COLO829 (cell line): Measurements from ENCODE around the gene PTPRG.
A peak's percentile ranks its signal among the peaks of the same experiment; 100 is the strongest.

Experiments
- DNase-seq: peaks from one replicate; pipeline ENCODE4 v3.0.0; 2012; ENCODE audit warnings: low spot score

Gene PTPRG

DNA sequence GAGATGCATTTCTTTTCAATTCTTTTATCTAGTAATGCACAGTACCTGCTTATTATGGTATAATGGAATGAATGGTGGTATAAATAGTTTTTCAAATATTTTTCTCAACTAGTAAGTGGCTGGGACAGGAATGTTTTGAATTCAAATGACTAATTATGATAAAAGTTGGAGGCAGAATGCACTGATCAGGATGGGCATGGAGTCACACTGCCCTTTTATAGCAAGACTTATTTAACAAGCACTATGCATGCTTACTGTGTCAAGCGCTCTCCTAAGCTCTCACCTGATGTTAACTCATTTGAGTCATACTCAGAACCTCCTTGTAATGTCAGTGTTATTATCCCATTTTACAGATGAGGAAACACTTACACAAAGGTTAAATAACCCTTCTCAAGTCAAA, 590.2 kb downstream of the PTPRG start:
- DNase-seq = no peak

DNA sequence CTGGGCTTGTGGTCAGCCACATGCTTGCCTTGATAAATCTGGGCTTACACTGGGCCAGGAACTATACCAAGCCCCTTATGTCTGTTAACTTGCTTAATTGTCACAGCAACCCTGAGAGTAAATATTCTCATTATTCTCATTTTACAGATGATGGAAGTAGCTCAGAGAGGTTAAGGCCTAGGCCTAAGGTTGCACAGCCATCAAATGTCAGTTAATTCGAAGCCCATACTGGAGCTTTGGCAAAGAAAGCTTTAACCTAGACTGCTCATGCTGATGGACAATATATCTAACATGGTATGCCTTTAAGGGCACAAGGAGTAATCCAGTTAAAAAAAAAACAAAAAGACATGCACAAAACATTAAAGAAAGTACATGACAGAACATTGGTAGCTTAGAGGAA, 591.9 kb downstream of the PTPRG start:
- DNase-seq = no peak

DNA sequence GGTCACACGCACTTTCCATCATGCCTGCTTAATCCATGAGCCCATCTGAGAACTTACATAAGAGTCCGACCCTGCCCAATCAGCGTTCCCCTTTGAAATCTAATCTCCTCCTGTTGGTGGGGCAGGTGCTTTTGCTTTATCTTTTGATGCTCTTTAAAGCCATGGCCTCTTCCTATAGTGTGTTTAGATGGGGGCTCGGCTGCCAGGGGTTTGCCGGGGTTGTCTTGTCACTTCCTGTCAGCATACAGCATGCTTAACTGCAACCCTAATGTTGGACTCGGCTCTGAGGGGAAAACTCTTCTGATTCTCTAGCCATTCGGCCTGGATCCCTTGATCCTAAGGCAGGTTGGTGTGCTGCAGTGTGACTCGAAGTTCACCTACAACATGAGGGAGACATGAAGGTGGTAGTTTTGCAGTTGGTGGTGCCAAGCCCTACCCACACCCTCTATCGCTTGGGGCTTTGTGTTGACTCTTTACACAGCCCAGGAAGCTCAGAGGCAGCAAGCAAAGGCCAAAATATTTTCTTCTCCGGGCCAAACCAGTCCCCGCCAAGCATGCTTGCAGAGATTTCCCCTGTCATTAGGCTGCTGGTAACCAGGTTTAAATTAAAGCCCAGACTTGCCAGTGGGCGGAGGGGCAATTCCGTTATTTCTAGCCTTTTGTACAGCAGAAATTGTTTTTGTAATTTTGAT, 593.2 kb downstream of the PTPRG start:
- DNase-seq = no peak

DNA sequence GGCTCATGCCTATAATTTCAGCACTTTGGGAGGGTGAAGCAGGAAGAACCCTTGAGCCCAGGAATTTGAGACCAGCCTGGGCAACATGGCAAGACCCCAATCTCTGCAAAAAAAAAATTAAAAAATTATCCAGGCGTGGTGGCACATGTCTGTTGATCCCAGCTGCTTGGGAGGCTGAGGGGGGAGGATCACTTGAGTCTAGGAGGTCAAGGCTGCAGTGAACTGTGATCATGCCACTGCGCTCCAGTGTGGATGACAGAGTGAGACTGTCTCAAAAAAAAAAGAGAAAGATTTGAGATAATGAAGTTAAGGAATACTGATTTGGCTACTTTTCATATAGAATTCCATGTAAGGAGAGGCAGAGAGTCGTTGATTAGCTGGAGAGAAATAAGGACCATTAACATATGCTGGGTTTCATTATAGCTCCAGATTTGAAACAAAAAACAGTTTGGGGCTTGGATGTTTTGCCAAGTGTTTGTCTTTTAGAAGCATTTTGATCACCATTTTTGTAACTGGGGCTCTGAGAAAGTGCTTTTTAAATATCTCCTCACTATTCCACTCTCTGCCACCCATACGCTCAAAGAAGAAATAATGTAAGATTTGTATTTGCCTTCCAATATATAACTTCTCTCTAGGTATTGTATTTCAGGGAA, 597.8 kb downstream of the PTPRG start:
- no peak for DNase-seq

DNA sequence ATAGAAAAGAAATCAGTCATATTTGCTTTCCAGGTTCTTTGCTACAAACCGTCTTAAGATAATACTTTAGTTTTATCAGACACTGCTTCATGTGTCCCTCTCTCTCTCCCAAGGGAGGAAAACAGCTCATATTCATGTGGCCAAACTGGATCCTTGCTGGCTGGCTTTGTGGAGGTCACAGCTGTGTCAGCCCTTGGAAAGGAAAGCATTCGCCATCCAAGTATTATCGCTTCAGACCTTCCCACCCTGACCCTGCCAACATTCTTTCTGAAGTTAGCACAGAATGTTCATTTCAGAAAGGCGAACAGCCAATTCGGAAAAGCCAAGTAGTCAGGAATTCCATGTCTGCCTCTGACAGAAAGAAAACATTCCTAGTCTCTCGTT, 598.3 kb downstream of the PTPRG start:
- no peak for DNase-seq

DNA sequence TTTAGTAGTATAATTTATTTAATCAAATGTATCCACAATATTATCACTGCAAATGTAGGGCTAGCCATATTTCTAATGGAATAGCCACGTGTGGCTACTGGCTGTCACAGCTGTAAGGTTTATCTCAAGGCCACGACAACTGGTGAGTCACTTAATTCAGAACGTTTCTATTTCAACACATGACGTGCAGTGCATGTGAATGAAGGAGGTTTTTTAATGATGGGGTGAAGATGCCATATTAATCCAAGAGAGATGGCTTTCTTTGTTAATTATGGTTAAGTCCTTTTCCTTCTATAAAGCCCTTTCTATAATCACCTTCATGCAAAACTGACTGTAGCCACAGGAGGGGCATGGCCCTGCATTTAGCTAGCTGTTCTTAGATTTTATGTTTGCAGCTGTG, 600.0 kb downstream of the PTPRG start:
- DNase-seq = no peak

DNA sequence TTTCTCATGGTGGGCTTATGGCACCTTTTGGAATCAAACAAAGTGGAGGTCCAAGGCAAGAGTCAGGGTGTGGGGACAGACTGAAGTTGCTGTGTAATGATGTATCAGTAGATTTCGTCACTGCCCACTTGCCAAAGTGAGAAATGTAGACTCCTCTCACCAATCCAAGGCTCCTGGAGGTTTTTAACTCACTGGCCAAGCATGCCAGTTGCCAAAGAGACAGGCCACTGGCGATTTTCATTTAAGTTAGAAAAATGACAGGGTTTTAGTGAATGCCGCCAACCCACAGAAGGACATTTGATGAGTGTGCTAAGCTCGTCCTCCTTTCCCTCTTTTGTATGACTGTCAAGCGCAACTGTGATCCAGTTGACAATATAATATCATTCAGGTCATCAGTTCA, 602.8 kb downstream of the PTPRG start:
- no peak for DNase-seq

DNA sequence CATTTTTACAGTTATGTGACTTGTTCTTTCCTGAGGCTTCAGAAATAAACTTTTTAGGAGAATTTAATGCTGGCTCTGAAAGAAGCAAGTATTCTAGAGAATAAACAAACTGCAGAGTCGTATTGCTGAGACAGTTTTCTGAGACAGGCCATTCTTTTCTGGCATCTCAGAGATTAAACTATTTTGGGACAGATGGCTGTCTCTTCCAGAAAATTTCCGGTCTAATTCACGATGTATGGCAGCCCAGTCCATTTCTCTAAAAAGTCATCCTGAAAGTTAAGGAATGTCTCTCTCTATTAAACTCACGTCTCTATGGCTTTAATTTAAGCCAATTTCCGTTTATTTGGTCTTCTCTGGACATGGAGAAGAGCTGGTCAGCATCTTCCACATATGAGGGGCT, 603.4 kb downstream of the PTPRG start:
- no peak for DNase-seq

DNA sequence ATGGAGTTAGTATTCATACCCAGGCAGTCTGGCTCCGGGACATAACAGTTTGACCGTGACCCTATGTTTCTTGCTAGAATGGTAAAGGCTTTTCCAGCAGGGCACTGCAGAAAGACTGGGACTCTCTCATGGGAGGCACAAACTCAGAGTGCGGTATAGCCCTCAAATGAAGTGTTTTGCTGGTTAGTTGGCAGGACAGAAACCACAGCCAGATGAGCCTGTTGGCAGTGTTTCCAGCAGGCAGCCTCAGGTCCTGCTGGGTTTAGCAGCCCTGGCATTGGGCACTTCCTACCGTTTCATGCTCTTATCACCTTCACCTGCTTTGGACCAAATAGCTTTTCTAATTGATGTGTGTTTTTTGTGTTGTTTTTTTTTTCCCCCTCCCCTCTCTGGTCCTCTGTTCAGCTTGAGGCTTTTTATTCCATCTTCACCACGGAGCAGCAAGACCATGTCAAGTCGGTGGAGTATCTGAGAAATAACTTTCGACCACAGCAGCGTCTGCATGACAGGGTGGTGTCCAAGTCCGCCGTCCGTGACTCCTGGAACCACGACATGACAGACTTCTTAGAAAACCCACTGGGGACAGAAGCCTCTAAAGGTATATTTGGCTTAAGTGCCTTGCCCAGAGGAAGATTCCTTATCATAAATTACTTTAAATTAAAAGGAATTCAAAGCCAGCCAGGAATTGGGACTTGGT, 606.3 kb downstream of the PTPRG start:
- no peak for DNase-seq

DNA sequence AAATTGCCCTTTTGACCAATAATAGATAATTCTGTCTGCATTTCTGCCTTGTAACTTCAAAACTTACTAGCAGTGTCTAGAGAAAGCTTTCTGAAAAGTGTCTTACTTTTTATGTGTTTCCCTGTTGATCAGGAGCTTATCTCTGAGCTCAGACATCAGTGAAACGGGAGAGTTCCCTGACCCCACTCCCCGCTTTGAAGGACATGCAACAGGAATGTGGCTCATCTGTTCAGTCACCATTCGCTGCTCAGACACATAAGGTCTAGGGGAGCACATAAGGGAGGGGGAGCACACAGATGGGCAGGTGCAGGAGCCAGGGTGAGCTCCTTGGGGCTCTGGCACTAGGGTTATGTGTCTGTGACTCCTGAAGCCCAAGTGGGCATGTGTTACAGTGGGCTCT, 607.0 kb downstream of the PTPRG start:
- DNase-seq = no peak

DNA sequence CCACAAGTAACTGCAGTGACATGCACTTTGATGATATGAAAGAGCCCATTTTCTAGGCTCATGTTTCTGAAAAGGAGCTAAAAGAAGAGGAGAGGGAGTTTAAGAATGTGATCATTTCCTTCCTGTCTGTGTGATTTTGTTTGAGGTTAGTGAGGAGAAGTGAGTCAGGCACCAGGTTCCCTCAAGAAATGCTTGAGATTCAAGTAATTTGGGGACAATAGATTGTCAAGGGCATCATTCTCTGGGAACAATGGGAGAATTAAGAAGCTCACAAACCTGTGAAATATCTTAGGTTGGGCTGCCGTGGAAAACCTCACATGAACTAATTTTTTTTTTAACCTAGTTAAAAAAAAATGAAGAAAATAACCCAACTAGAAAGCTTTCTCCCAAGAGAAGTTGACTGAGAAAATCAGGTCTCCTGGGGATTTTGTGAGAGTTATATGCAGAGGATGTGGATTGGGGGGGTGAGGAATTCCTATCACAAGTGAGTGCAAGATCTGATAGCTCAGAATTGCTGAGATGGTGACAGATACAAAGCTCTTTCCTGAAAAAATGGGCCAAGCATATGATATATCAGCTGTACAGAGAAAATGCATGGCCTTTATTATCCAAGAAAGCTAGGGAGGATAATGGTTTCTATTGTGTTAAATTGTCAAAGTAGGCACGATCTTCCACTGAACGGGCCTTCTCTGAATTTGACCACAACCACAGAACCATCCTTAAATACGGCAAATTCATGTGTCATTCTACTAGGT, 608.7 kb downstream of the PTPRG start:
- peak; percentile 53 for DNase-seq

DNA sequence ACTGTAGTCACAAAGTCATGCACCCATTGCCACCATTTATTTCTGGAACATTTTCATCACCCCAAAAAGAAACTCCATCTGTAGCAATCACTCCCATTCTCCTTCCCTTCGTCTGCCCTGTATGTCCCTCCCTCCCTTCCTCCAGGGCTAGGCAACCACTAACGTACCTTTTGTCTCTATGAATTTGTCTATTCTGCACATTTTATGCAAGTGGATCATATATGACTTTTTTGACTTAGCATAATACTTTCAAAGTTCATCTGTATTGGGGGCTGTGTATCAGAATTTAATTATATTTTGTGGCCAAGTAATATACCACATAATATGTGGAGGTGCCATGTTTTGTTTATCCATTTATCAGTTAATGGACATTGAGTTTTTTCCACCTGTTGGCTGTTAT, 610.4 kb downstream of the PTPRG start:
- DNase-seq = no peak

DNA sequence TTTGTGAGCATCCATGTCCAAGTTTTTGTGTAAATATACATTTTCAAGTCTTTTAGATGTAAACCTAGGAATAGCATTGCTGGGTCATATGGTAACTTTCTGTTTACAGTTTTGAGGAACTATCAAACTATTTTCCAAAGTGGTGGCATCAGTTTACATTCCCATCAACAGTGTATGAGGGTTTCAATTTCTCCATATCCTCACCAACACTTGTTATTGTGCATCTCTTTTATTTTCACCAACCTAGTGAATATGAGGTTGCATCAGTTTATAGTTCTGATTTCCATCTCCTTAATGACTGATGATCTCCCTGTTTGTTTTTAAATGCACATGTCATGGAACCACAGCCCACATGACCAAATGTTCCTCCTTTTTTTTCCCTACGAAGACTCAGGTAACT, 610.8 kb downstream of the PTPRG start:
- no peak for DNase-seq

DNA sequence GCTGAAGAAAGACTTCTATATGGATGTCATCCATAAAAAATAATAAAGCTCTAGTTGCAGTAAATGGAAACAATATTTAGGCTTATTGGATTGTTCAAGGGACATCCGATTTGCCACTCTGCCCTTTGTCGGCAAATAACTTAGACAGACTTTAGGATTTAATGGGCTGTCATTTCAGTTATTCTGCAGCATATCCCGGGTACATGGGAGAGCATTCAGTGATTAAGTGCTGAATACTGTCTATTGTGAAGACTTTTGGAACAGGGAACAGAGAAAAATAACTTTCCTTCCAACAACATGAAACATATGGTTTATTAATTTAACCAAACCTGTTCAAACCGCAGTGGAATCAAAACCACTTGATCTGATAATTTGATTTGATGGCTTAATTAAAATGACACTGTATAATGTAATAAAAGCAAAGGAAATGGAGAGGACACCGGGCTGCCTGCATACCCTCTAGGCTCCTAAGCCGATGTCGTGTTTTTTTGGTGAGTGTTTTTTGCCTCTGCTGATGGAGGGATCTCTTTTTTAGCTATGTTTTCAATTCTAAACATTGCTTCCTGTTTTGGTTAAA, 612.7 kb downstream of the PTPRG start:
- DNase-seq = no peak

DNA sequence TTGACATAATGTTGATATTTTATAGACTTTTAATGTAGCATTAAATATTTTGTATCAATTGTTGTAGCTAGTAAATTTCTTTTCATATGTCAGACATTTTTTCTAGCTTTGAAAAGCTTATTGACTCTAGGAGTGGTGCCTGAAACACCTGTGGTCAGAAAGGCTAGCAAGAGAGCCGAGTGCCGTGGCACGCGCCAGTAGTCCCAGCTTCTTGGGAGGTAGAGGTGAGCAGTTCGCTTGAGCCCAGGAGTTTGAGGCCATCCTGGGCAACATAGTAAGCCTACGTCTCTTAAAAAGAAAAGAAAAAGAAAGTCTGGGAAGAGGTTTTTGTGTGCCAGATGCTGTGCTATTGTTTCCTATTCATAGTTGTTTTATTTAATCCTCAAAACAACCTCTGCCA, 613.8 kb downstream of the PTPRG start:
- no peak for DNase-seq

DNA sequence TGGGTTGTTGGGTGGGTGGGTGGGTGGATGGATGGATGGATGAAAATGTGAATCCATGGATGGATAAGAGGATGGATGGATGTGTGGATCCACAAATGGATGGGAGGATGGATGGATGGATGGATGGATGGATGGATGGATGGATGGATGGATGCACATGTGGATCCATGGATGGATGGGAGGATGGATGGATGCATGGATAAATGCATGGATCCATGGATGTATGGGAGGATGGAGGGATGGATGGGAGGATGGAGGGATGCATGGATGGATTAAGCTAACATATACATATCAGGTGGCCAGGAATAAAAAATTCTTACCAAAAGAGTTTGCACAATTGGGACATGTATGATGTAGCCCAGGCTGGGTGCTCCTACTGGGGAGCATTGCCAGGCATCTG, 616.7 kb downstream of the PTPRG start:
- no peak for DNase-seq

DNA sequence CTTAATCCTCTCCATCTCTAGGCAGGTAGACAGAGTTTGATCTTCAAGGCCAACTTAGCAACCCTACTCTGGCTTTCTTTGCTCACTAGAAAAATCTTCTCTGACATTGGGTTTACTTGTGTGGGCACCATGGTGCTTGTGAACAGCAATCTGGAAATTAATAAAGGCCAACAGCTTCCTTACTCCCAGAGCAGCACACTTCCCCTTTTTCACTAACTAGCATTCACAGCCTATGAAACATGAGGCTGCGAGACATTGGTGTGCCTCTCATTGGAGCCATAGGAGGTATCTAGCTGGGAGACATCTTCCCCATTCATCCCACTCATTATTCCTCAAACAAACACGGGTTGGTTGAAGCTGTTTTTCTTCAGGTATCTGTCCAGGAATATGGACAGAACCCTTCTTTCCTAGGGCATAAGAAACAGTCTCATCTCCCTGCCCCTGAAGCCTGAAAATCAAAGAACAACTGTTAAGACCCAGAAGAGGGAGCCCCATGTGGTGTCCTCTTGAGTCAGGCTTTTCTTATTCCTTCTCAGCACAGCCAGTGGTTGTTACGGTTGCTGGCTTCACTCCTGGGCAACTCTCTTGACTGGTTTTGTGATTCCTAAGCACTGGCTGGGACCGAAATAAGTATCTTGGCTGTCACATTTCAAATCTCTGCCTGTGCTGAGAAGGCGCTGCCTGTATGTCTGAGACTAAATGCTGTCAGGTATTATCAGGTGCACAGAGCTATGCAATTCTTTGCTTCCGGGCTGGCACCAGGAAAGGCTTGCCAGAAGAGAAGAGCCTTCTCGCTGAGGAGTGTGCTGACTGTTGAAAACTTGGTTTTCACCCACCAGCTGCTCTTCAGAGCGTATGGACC, 617.6 kb downstream of the PTPRG start:
- DNase-seq = no peak

DNA sequence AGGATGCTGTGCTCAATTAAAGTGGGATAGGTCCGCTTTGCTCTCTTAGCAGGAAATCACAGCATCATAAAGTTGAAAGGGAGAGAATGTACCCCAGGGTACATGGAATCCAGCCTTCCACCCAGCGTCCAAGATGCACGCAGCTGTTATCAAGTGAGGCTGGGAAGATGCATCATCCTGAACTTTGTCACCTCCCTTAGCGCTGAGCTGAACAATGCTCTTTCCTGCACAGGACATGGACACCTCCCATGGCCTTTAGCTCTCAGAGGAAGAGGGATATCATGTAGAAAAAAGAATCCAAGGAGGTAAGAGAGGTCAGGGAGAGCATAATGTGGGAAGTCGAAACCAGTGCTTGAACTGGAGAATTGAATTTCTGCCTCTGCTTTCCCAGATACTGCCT, 619.1 kb downstream of the PTPRG start:
- no peak for DNase-seq

DNA sequence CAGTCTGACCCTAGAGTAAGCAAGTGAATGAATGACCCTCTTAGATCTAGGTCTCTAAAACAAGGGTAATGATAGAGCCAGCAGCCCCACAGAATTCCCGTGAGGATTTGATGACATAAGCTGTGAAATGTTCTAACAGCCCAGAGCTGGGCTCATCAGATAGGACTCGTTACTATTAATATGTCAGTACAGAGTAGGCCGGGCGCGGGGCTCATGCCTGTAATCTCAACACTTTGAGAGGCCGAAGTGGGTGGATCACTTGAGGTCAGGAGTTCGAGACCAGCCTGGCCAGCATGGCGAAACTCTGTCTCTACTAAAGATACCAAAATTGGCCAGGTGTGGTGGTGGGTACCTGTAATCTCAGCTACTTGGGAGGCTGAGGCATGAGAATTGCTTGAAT, 621.7 kb downstream of the PTPRG start:
- no peak for DNase-seq

DNA sequence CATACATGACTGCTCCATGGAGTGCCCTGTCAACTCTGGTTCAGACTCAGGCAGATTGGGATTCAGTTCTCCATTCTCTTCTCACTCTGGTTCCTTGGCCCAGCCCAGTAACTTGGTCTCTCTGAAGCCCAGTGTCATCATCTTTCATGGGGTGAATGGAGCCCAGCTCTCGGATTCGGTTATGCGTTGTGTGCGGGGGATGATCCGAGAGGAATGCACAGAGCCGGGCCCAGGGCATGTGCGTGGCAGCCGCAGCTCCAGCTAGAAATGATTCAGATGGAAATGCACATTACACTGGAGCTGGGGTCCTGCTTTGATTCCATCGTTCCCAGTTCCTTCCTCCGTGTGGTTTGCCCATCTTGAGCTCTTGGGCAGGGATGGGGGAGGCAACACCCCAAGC, 622.6 kb downstream of the PTPRG start:
- no peak for DNase-seq

DNA sequence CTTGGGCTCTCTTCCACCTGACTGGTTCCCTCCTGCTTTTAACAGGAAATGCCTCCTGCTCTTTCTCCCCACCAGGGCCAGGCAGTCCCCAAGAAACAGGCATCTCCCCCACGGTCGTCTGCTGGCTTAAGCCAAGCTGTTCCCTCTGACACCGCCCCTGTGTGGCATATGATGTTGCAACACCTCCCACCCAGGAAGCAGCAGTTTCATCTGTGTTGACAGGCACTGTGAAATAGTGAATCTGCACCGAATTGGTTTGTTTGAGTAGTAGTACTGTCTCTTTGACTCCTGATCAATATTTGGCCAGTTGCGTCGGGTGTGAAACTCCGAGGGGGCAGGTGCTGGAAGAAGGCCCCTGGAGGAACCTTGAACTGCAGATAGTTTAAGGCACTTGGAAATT, 623.2 kb downstream of the PTPRG start:
- no peak for DNase-seq

DNA sequence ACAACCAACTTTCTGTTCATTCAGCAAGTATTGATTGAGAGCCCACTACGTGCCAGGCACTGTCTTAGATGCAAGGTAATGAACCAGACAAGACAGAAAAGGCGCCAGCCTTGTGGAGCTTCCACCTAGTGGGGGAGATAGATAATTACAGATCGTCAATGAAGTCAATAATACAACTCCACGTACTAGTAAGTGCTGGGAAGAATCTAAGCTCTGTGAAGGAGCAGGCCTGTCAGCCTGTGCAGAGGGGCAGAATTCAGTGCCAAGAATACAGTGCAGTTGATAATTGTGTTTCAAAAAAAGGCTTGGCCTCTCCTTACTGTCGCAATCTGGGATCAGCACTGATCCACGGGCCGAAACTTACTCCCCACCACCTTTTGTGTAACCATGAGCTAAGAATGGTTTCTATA, 625.7 kb downstream of the PTPRG start:
- peak; percentile 21 for DNase-seq
